Hematopoietic multipotent progenitor cell (in vitro differentiated cells): Measurements from ENCODE around the gene SLAMF8. TPM values are rescaled to one million over a fixed set of nuclear protein-coding genes. Genes with fewer than 3 reads are reported as not detected.
A peak's percentile ranks its signal among the peaks of the same experiment; 100 is the strongest.

Source experiments
- DNase-seq, 3 donors: peaks; one replicate each; pipeline ENCODE4 v3.0.0-alpha.2; 2011 to 2015; ENCODE audit warnings: low read depth in 2 of 3, low spot score in 2 of 3
- small RNA-seq: library from RNA; depleted of rRNA; stranded (forward); fragments of <200 nt; gene quantifications from one replicate; pipeline ENCODE3, GENCODE V24; 2012
- total RNA-seq: library from RNA; depleted of rRNA; stranded (reverse); fragments of >200 nt; gene quantifications from one replicate; pipeline ENCODE4 v1.2.3, GENCODE V29; 2012

Gene SLAMF8
- total RNA-seq, 1 donor, result 0.27 TPM

DNA sequence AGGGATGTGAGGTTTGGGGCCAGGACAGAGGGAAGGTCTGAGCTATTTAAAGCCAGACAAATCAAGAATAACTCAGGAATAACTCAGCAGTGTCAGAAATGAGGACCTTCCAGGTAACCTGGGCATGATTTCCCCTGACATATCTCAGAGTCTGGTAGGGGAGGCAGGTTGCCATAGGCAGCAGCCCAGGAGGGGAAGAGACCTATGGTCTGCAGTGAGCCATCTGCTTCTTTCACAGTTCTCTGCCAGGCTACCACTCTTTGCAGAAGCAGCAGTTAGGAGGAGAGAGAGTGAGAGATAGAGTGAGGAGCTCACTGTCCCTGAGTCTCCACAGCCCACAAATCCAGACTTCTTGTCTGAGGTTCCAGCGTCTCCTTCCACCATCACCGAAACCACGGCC, 42.1 kb downstream of the SLAMF8 start:
- peak in 1 of 3 donors; percentile 21 for DNase-seq

DNA sequence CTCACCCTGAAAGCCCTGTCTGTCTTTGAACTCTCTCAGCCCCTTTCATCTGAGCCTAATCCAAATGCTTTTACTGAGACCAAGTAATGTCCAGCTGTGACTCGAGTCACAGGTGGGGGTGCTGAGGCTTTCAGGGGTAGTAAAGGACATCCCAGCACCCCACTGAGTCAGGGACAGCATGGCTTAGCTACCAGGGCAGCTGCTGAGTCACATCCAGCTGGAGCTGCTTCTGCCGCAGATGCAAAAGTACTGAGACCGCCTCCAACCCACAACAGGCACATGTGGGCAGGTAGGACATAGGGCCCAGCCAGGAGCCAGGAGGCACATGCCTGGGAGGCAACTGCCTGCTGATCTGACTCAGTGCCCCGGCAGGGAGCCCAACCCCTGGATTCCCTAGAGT, 42.5 kb downstream of the SLAMF8 start:
- peak in 1 of 3 donors; percentile 42 for DNase-seq

DNA sequence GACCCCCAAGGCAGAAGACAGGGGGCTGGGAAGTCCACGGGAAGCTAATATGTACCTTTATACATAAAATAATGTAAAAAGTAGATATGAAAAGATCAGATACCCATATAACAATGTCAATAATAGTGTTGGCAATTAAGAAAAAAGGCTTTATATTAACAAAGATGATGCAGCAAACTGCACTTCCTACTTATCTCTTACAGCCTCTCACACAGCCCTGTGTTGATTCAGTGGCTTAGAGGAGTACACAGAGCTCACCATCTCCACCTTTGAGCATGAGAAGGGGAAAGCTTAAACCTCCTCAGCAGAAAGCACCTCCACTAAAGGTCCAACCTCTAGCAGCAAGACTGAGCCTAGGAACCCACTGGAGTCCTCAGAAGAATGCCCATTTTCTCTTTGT, 42.9 kb downstream of the SLAMF8 start:
- peak in 1 of 3 donors; percentile 26 for DNase-seq

DNA sequence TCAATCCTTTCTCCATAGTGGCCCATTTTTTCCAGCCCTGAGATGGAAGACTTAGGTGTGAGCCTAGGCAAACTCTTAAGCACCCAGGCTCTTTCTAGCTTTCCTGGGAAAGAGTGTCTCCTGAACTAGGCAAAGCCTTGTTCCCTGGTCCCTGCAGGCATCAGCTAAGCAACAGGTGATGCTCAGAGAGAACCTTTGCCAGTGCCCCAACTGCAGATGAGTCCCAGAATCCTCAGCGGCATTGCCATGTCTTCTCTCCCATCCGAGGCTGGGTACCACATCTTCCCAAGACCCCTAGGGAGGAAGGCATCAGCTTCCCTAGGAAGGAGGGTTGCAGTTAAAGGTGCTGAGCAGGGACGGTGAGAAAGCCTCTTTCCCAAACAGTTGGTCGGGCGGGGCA, 44.0 kb downstream of the SLAMF8 start:
- DNase-seq, result no peak

DNA sequence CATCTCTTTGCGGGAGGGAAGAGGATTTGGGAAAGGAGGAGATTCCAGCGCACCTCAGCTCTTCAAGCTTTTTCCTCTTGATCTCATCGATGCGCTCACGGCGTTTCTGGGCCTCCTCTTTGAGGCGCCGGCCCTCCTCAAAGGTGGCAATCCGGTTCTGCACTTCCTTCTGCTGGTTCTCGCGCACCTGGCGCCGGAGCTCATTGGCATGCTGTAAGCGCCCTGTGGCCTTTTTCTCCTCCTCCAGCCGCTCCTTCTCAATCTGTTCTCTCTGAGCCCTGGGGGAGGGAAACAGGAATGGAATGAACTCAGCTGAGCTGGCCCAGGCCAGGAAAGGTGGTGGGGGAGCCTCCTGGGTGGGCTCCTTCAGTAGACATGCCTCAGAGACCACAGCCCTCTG, 46.2 kb downstream of the SLAMF8 start:
- DNase-seq, result no peak

DNA sequence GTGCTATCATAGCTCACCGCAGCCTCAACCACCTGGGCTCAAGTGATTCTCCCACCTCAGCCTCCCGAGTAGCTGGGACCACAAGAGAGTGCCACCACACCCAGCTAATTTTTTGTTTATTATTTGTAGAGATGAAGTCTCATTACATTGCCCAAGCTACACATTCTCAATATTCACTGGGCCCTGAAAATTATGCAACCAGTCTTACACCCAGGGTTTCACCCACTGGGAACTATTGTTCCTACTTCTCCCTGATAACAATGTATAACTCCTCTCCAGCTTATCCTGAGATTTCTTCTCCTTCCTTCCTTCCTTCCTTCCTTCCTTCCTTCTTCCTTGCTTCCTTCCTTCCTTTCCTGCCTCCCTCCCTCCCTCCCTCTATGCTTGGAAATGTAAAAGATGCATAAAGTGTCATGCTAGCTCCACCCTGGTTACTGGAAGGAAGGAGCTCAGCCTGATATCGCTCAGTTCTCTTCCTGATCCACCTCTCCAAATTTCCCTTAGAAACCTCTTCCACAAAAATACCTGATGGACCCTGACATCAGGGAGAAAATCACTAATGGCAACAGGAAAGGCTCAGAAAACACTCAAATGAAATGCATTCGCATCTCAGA, 47.0 kb downstream of the SLAMF8 start:
- no peak for DNase-seq

DNA sequence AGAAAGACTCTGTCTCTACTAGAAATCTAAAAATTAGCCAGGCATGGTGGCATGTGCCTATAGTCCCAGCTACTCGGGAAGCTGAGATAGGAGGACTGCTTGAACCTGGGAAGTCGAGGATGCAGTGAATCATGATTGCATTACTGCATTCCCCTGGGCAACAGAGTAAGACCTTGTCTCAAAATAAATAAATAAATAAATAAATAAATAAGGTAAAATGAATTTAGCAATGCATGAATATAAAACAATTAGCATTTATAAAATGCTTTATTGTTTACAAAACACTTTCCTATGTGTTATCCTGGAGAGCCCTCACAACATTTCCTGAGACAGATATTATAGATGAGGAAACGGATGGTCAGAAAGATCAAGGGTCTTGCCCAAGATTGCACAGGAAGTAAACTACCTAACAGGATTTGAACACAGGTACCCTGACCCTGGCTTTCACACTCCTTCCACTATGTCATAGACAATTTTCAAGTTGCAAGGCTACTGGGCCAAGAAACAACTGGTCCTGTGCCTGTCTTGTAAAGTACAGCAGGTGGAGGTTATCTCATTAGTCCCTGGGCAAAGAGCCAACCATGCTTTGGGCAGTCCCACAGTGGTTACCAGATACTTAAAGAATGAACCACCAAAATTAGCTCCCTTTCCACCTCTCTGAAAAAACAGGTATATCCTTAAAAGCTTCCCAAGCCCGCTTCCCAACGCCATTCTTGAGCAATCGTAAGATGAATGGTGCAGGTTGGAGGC, 51.2 kb downstream of the SLAMF8 start:
- DNase-seq, result no peak

DNA sequence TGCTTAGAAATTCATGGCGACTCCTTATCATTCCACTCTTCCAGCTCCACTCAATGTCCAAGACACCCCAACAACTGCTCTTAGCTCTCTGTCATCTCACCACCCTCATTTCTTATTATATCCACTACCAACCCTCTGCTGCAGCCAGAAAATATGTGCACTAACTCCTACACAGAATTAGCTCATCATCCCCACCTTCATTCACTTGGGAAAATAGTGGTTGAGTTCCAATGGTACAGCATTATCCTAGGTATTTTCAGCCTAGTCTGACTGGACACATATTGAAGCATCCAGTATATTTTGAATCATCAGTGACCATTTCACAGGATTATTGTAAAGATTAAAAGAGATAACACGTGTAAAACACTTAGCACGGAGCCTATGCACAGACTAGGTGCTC, 52.5 kb downstream of the SLAMF8 start:
- no peak for DNase-seq

DNA sequence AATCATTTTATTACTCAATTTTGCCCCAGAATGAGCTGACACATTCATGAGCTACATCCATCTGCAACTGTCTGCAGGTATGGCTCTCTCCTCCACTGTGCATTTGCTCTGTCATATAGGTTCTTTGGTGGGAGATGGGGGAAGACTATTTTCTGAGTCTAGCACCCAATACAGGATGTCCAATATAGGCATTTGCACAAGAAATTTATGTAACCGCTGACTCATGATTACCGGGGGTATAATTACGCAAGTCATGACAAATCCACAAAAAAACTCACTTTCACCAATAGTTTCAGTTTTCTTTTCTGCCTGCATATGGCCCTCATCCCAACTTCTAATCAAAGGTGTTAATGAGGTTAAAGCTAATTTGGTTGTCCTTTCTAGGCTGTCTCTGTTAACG, 53.3 kb downstream of the SLAMF8 start:
- DNase-seq, result peak in 2 of 3 donors; percentile 61 to 73

DNA sequence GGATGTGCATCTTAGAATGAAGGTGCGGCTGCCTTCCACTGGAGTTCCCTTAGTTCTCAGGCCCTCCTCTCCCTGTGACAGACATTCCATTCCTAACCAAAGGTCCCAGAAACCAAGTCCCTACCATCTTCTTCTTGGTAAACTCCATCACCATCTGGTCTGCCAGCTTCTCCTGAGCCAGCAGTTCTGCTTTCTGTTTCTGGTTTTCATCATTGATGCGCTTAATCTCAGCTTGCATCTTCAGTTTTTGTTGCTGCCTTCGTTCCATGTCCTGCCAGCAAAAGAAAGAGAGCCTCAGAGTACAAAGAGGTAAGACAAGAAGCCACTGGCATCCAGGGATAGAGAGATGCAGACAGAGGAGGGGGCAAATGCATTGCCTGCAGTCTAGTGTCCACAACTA, 53.8 kb downstream of the SLAMF8 start:
- peak in 1 of 3 donors; percentile 44 for DNase-seq

DNA sequence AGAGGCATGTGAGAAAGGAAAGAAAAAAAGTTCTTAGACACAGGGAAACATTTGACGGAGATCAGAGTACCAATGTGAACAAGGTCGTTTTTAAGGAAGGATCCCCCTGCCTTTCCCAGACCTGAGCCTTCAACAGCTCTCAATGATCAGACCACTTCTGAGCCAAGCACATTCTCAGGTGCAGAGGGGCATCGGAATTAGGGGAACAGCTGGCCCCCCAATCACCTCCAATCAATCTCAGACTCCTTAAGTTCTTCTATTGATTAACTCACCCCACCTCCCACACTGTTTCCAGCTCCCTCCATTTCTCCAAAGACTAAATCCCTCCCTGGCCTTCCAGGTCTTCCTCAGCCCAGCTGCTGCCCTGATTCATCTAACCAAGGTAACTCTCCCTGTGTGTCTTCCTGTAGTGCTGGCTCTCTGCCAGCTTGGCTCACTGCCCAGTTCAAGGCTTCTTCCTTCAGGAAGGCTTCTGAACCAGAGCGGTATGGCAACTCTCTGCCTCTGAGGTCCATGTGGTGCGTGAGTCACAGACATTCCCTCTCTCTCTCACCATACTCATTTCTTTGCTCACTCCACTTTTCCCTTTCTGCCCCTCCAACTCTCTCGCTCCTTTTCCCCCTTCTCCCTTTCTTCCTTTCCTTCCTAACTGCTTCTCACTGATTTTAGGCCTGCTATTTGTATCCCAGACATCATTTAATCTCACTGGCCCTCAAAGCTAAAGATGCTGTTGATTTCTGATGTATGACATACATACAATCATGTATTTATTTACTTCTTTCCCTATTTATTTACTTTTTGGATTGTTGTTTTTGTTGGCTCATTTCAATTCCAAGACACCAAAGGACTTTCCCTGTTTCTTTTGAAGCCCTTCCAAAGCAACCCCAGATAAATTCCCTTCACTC, 55.2 kb downstream of the SLAMF8 start:
- DNase-seq, result peak in 1 of 3 donors; percentile 21

DNA sequence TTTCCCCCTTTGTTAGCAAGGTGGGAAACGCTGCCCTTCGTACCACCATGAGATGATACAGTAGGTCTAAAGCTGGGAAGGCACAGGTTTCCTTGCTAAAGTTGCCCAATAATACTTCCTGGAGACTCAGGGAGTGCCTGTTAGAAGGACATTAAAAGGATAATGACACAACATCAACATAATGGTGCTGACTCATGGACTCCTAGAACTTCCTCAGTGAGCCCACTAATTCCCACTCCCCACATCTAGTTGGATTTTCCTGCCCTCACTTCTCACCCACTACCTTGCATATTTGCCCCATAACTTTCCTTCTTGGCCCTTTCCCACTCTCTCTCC, 55.8 kb downstream of the SLAMF8 start:
- no peak for DNase-seq

DNA sequence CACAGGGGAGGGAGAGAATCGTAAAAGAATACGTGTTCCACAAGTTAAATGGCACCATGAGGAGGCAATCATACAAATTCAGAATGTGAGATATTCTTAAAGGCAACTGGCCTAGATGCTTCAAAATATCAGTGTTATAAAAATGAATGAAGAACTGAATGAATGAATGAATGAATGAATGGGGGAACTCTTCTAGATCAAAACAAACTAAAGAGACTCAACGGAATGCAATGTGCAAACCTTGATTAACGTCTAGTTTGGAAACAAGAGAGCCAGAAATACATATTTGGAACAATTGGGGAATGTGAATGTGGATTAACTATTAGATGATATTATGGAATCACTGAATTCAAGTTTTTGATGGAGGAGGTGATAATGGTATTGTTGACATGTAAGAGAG, 56.5 kb downstream of the SLAMF8 start:
- DNase-seq, result no peak

DNA sequence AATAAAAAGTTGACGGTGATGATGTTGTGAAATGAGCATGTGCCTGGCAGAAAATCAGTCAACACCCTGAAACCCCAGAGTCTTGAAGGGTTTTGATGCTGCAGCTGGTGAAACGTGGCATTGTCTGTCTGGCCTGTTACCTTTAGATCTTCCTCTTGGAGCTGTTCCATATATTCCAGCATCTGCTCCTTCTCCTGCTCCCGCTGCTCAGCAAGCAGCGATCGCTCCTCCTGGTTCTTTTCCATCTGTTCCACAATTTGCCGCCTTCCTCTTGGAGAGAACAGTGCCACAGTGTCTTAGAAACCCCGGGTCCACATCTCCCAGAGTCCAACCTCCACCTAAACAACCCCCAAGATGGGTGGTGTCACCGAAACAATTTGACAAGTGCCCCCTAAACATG, 57.6 kb downstream of the SLAMF8 start:
- DNase-seq, result no peak

Small RNA genes within 50 kb of the gene (small RNA-seq; reads per million reads assigned to genes)
- gene RF00570, result not detected

Other genes starting within 250 kb of the SLAMF8 start
- gene APCS, start 239.0 kb upstream of the SLAMF8 start, total RNA-seq, result not detected
- not detected for gene CRP, start 112.3 kb upstream of the SLAMF8 start, total RNA-seq
- 54.1 TPM for gene DUSP23, start 45.9 kb upstream of the SLAMF8 start, total RNA-seq
- under 0.01 TPM for gene FCRL6, start 24.5 kb upstream of the SLAMF8 start, total RNA-seq
- gene VSIG8, start 35.8 kb downstream of the SLAMF8 start, total RNA-seq, result not detected
- 0.81 TPM for gene CFAP45, start 73.3 kb downstream of the SLAMF8 start, total RNA-seq
- gene TAGLN2, start 98.6 kb downstream of the SLAMF8 start, total RNA-seq, result 935 TPM
- 0.54 TPM for gene IGSF9, start 118.7 kb downstream of the SLAMF8 start, total RNA-seq
- under 0.01 TPM for gene SLAMF9, start 127.4 kb downstream of the SLAMF8 start, total RNA-seq
- 6.5 TPM for gene PIGM, start 205.1 kb downstream of the SLAMF8 start, total RNA-seq
- under 0.01 TPM for gene KCNJ10, start 243.3 kb downstream of the SLAMF8 start, total RNA-seq